HCT116 (cell line): Measurements from ENCODE around the gene CFL1. TPM values are rescaled to one million over a fixed set of nuclear protein-coding genes. Genes with fewer than 3 reads are reported as not detected.

Experiments used
- ATAC-seq: fragments of 200-7000 bp; cut with Tn5 transposase; 2 replicates; pipeline ENCODE4 v1.9.1; 2020; ENCODE audit warnings: mild to moderate bottlenecking, moderate library complexity
- BruUV-seq: library from RNA; stranded (reverse); fragments of 400-500 nt; replicated peaks from 2 replicates; lab custom pipeline; 2021; lab: Mats Ljungman, UMichigan
- CTCF ChIA-PET: fragments of 300-600 bp; sonication (Branson Sonifier 250); formaldehyde crosslinking; loops from one replicate; lab custom pipeline; 2021; ENCODE audit warnings: antibody characterized with exemption; lab: Charles Lee
- POLR2A ChIA-PET: fragments of 300-600, 350-600 bp; sonication (Branson Sonifier 250); formaldehyde crosslinking; loops from one replicate; lab custom pipeline; 2021; ENCODE audit warnings: antibody characterized with exemption; lab: Charles Lee
- RAD21 ChIA-PET, 2 experiments: fragments of 300-600 bp; sonication (Branson Sonifier 250); formaldehyde crosslinking; loops; one replicate each; lab custom pipeline; 2023; ENCODE audit warnings: low total read pairs in 2 of 2; ENCODE audit not compliant: uncharacterized antibody in 2 of 2, unreplicated experiment in 2 of 2, low non-redundant PET in 1 of 2; lab: Charles Lee
- DNase-seq: peaks from one replicate; pipeline ENCODE4 v3.0.0-alpha.2; 2010; ENCODE audit warnings: low read depth, low spot score
- H2AFZ ChIP-seq: fragments of 200-600 bp; shearing (Covaris generic), sonication (generic); 2 replicates; pipeline ENCODE4 v1.6.1; 2017; ENCODE audit warnings: low read depth, mixed run types, mixed read lengths, antibody characterized with exemption, low read length; ENCODE audit not compliant: poor library complexity, severe bottlenecking
- H3K27ac ChIP-seq: 2 replicates; pipeline ENCODE4 v1.5.1; 2012; ENCODE audit warnings: low read depth, low read length
- H3K27me3 ChIP-seq: fragments of 200-600 bp; sonication (generic); 2 replicates; pipeline ENCODE4 v1.6.1; 2016; ENCODE audit warnings: mixed run types, low read length, mixed read lengths; ENCODE audit not compliant: insufficient read depth
- H3K36me3 ChIP-seq, 2 experiments: fragments of 200-500 bp in 1 of 2; fragments of 200-600 bp in 1 of 2; sonication (Bioruptor generic) in 1 of 2; sonication (generic) in 1 of 2; 2 replicates each; pipeline versions ENCODE4 v1.5.1 to v1.6.1; 2014 to 2016; ENCODE audit warnings: low read length in 2 of 2, inconsistent platforms in 1 of 2, mixed read lengths in 1 of 2, mixed run types in 1 of 2; ENCODE audit not compliant: insufficient read depth in 2 of 2, control insufficient read depth in 1 of 2
- H3K4me1 ChIP-seq, 2 experiments: fragments of 200-600 bp in 1 of 2; sonication (generic) in 1 of 2; 2 replicates each; pipeline versions ENCODE4 v1.5.1 to v1.6.1; 2012 to 2017; ENCODE audit warnings: low read length in 2 of 2, inconsistent platforms in 1 of 2, mild to moderate bottlenecking in 1 of 2, mixed read lengths in 1 of 2, mixed run types in 1 of 2, moderate library complexity in 1 of 2; ENCODE audit not compliant: insufficient read depth in 2 of 2, control insufficient read depth in 1 of 2
- H3K4me2 ChIP-seq: fragments of 200-600 bp; sonication (generic); 2 replicates; pipeline ENCODE4 v1.6.1; 2017; ENCODE audit warnings: mixed run types, low read length, mixed read lengths
- H3K4me3 ChIP-seq, 2 experiments: fragments of 200-600 bp in 1 of 2; sonication (generic) in 1 of 2; replicated peaks in 1 of 2; 2 replicates each; pipeline ENCODE4 v1.5.1; 2011 to 2016; ENCODE audit warnings: low read length in 2 of 2, control low read depth in 1 of 2, low read depth in 1 of 2, mild to moderate bottlenecking in 1 of 2, mixed read lengths in 1 of 2, mixed run types in 1 of 2
- H3K79me2 ChIP-seq: fragments of 200-600 bp; sonication (generic); 2 replicates; pipeline ENCODE4 v1.6.1; 2017; ENCODE audit warnings: mild to moderate bottlenecking, mixed run types, low read length, moderate library complexity, mixed read lengths; ENCODE audit not compliant: insufficient read depth
- H3K9ac ChIP-seq: fragments of 200-600 bp; sonication (generic); 2 replicates; pipeline ENCODE4 v1.6.1; 2016; ENCODE audit warnings: low read length, mixed read lengths
- H3K9me2 ChIP-seq: fragments of 200-600 bp; sonication (generic), shearing (Covaris generic); 2 replicates; pipeline ENCODE4 v1.6.1; 2017; ENCODE audit warnings: mixed run types, mild to moderate bottlenecking, moderate library complexity; ENCODE audit not compliant: insufficient read depth
- H3K9me3 ChIP-seq, 2 experiments: fragments of 200-500 bp in 1 of 2; fragments of 200-600 bp in 1 of 2; sonication (Bioruptor generic) in 1 of 2; sonication (generic) in 1 of 2; 2 replicates each; pipeline ENCODE4 v1.6.1; 2014 to 2017; ENCODE audit warnings: low read length in 2 of 2, mixed read lengths in 2 of 2, inconsistent platforms in 1 of 2, low read depth in 1 of 2, mild to moderate bottlenecking in 1 of 2, mixed run types in 1 of 2, moderate library complexity in 1 of 2; ENCODE audit not compliant: control insufficient read depth in 1 of 2, insufficient read depth in 1 of 2
- H4K20me1 ChIP-seq: fragments of 200-600 bp; sonication (generic), shearing (Covaris generic); 2 replicates; pipeline ENCODE4 v1.6.1; 2017; ENCODE audit warnings: mixed run types, mild to moderate bottlenecking, moderate library complexity; ENCODE audit not compliant: insufficient read depth
- CEBPB ChIP-seq: IDR thresholded peaks from 2 replicates; pipeline ENCODE4 v1.6.1; 2012; ENCODE audit warnings: low read depth
- ELF1 ChIP-seq: IDR thresholded peaks from 2 replicates; pipeline ENCODE4 v1.6.1; 2012; ENCODE audit warnings: low read depth, borderline replicate concordance
- FOSL1 ChIP-seq: IDR thresholded peaks from 2 replicates; pipeline ENCODE4 v1.6.1; 2012; ENCODE audit warnings: low read depth
- JUND ChIP-seq: IDR thresholded peaks from 2 replicates; pipeline ENCODE4 v1.6.1; 2012
- POLR2AphosphoS5 ChIP-seq: IDR thresholded peaks from 2 replicates; pipeline ENCODE4 v1.6.1; 2011; ENCODE audit warnings: mild to moderate bottlenecking, low read depth, low read length, moderate library complexity
- RAD21 ChIP-seq: IDR thresholded peaks from 2 replicates; pipeline ENCODE4 v1.6.1; 2012; ENCODE audit warnings: low read depth, mild to moderate bottlenecking
- SIN3A ChIP-seq: IDR thresholded peaks from 2 replicates; pipeline ENCODE4 v1.6.1; 2012; ENCODE audit warnings: low read depth
- YY1 ChIP-seq: IDR thresholded peaks from 2 replicates; pipeline ENCODE4 v1.6.1; 2011; ENCODE audit warnings: low read length, low read depth, moderate library complexity, mild to moderate bottlenecking; ENCODE audit not compliant: insufficient replicate concordance; ENCODE audit errors: extremely low read depth
- intact Hi-C: fragments of 100-400 bp; cut with micrococcal nuclease; formaldehyde crosslinking; loops from 2 replicates; pipeline ENCODE4 v1.10.0; 2022
- total RNA-seq: library from RNA; stranded (reverse); gene quantifications from one replicate; pipeline ENCODE4 v1.2.1, GENCODE V29; 2021; ENCODE audit not compliant: unreplicated experiment
- TF ChIP-seq, protein P1 (sequence below): IDR thresholded peaks from 2 replicates; pipeline ENCODE4 v1.6.1; 2012
- TF ChIP-seq, protein P2 (sequence below): IDR thresholded peaks from 2 replicates; pipeline ENCODE4 v1.6.1; 2011; ENCODE audit warnings: mild to moderate bottlenecking, low read length, moderate library complexity; ENCODE audit not compliant: insufficient replicate concordance; ENCODE audit errors: extremely low read depth

The CFL1 gene
- total RNA-seq, 1 experiment from 2014 or later: 1,270 TPM

GRCh38 chr11:65886826-65887722 is 29.1 kb upstream of the CFL1 start:
- DNase-seq (no peak), ATAC-seq (no peak)
- Histone ChIP-seq H3K79me2 (peaks cover 48% of the 10 kb centered on the region), H3K4me3 (peak overlapping the region; percentile 90 to 92), H3K36me3 (peaks cover 14 to 50% of the 10 kb centered on the region in 2 experiments), H4K20me1 (no peaks in the 10 kb centered on the region), H3K4me2 (peak overlapping the region; percentile 98), H3K4me1 (peaks cover 18 to 61% of the 10 kb centered on the region in 2 experiments), H3K9me3 (no peaks in the 10 kb centered on the region), H2AFZ (no peak overlapping the region), H3K9ac (peak overlapping the region; percentile 87), H3K27me3 (no peaks in the 10 kb centered on the region), H3K9me2 (no peaks in the 10 kb centered on the region), H3K27ac (peak overlapping the region; percentile 97)
- no peak for TF ChIP-seq FOSL1
- no peak for TF ChIP-seq JUND
- TF ChIP-seq RAD21: no peak
- TF ChIP-seq YY1: no peak
- TF ChIP-seq, protein P1, sequence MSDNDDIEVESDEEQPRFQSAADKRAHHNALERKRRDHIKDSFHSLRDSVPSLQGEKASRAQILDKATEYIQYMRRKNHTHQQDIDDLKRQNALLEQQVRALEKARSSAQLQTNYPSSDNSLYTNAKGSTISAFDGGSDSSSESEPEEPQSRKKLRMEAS: no peak
- TF ChIP-seq CEBPB: no peak
- TF ChIP-seq, protein P2, sequence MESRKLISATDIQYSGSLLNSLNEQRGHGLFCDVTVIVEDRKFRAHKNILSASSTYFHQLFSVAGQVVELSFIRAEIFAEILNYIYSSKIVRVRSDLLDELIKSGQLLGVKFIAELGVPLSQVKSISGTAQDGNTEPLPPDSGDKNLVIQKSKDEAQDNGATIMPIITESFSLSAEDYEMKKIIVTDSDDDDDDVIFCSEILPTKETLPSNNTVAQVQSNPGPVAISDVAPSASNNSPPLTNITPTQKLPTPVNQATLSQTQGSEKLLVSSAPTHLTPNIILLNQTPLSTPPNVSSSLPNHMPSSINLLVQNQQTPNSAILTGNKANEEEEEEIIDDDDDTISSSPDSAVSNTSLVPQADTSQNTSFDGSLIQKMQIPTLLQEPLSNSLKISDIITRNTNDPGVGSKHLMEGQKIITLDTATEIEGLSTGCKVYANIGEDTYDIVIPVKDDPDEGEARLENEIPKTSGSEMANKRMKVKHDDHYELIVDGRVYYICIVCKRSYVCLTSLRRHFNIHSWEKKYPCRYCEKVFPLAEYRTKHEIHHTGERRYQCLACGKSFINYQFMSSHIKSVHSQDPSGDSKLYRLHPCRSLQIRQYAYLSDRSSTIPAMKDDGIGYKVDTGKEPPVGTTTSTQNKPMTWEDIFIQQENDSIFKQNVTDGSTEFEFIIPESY: no peak
- no peak for TF ChIP-seq SIN3A
- TF ChIP-seq ELF1: no peak
- TF ChIP-seq POLR2AphosphoS5: no peak
- ChIA-PET CTCF (interaction anchor here (1.1 to 6.5 kb wide), 8 partner anchors 13 to 181 kb away, joined by 3 to 82 read pairs (median 6); partner anchors contain the start of genes CFL1, KAT5 and MUS81), POLR2A (interaction anchor here (1.4 to 8.5 kb wide), 4 partner anchors 13 to 29 kb away, joined by 3 to 124 read pairs (median 45); partner anchors contain the start of genes CFL1, FOSL1 and MUS81), RAD21 (interaction anchor here in 1 of 2 experiments (3.0 kb wide), 1 partner anchor 29 kb away, joined by 10 read pairs; no protein-coding TSS in a partner anchor)
- intact Hi-C loops: no loop called here
- BruUV-seq: no TSS peak
